Endothelial cell of umbilical vein (primary cell): ENCODE results near the gene KLK3.
"Not testable (repeated sequence)": the region's sequence is repeated elsewhere in the genome, so short reads cannot be mapped to it uniquely, and the experiment has no call there.

Experiments
- CTCF ChIP-seq, 2 donors: IDR thresholded peaks; 1 replicate in 1 of 2; 2 replicates in 1 of 2; pipeline ENCODE4 v1.5.1; 2011; ENCODE audit warnings: low read length in 2 of 2, mild to moderate bottlenecking in 2 of 2, moderate library complexity in 2 of 2, control low read depth in 1 of 2, inconsistent platforms in 1 of 2, low read depth in 1 of 2; ENCODE audit not compliant: insufficient read depth in 1 of 2; ENCODE audit errors: extremely low read depth in 1 of 2
- EZH2 ChIP-seq: IDR thresholded peaks from 2 replicates; pipeline ENCODE4 v1.6.1; 2012; ENCODE audit warnings: borderline replicate concordance, low read depth, mild to moderate bottlenecking, moderate library complexity, low read length, inconsistent platforms; ENCODE audit not compliant: severe bottlenecking
- FOS ChIP-seq: IDR thresholded peaks from 2 replicates; pipeline ENCODE4 v1.6.1; 2011; ENCODE audit warnings: mild to moderate bottlenecking, low read length, moderate library complexity, borderline replicate concordance; ENCODE audit not compliant: insufficient read depth
- JUN ChIP-seq: IDR thresholded peaks from 2 replicates; pipeline ENCODE4 v1.6.1; 2011; ENCODE audit warnings: borderline replicate concordance, low read depth; ENCODE audit not compliant: insufficient read length, insufficient read depth
- MYC ChIP-seq: IDR thresholded peaks from one replicate; pipeline ENCODE4 v1.6.1; 2011; ENCODE audit warnings: mild to moderate bottlenecking, low read depth, low read length
- POLR2A ChIP-seq: IDR thresholded peaks from 2 replicates; pipeline ENCODE4 v1.6.1; 2012; ENCODE audit warnings: low read depth, mild to moderate bottlenecking, control low read depth, low read length
- POLR2AphosphoS5 ChIP-seq: IDR thresholded peaks from 2 replicates; pipeline ENCODE4 v1.6.1; 2012; ENCODE audit warnings: low read depth, mild to moderate bottlenecking, control low read depth, low read length, moderate library complexity; ENCODE audit not compliant: insufficient read depth

- TF ChIP-seq CTCF (IDR thresholded peaks at IDR 0.05; ENCODE audit: extremely low read depth in 1 of 2, insufficient read depth in 1 of 2, low read depth in 1 of 2, low read length in 2 of 2); FOS; POLR2A; JUN; EZH2; MYC; POLR2AphosphoS5: not testable (repeated sequence)
Measured at GRCh38 chr19:50811622-50812238, 43.0 kb upstream of the KLK3 start.
